ENCODE measurements around the gene TP53I11.

DNA sequence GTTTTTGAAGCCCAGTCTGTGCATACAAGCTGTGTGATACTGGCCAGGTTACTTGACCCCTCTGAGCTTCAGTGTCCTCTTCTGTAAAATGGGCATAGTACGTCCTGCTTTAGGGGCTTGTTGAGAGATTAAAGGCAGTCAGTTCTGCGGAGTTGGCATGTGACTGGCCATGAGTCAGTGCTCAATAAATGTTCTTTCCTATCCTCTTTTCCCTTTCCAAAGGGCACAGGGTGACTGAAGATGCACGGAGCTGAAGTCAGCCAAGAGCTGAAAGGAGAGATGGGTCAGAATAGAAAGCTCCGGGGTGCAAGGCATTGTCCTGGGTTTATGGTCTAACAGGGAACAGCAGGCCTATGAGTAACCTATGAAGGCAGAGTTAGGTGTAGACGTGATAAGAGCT is 48.9 kb downstream of the TP53I11 start:
- TF ChIP-seq EZH2 (IDR thresholded peaks at IDR 0.05; ENCODE audit: insufficient read depth, poor library complexity, severe bottlenecking) (no peak), EZH2phosphoT487 (IDR thresholded peaks at IDR 0.05; ENCODE audit: insufficient read depth, low read depth) (no peak)
